ENCODE data around the gene MUC6.

The MUC6 gene

GRCh38 chr11:1034456-1035295, 1.8 kb downstream of the MUC6 start:
- no peak for TF ChIP-seq CTCF (IDR thresholded peaks at IDR 0.05; ENCODE audit: borderline replicate concordance, control extremely low read depth, extremely low read depth, insufficient read depth, missing control alignments)
- in situ Hi-C loops (cut with MboI; ENCODE audit: low sequenced_read_pairs, unreplicated experiment), result loop anchor here (25.0 kb wide), 1 partner anchor 103 kb away; no protein-coding TSS in a partner anchor
- DNase-seq (ENCODE audit: low spot score), result no peak

- in situ Hi-C loops (cut with MboI; ENCODE audit: low sequenced_read_pairs, unreplicated experiment), result loop anchor here (25.0 kb wide), 1 partner anchor 103 kb away; no protein-coding TSS in a partner anchor
- no peak for TF ChIP-seq CTCF (IDR thresholded peaks at IDR 0.05; ENCODE audit: borderline replicate concordance, control extremely low read depth, extremely low read depth, insufficient read depth, missing control alignments)
- DNase-seq (ENCODE audit: low spot score), result no peak
These were observed 2.5 kb downstream of the MUC6 start for GRCh38 chr11:1034001-1034400.

GRCh38 chr11:1033016-1033798, 3.3 kb downstream of the MUC6 start:
- TF ChIP-seq CTCF (IDR thresholded peaks at IDR 0.05; ENCODE audit: borderline replicate concordance, control extremely low read depth, extremely low read depth, insufficient read depth, missing control alignments), result no peak
- in situ Hi-C loops (cut with MboI; ENCODE audit: low sequenced_read_pairs, unreplicated experiment), result loop anchor here (25.0 kb wide), 1 partner anchor 104 kb away; no protein-coding TSS in a partner anchor
- DNase-seq (ENCODE audit: low spot score), result no peak

- no peak for DNase-seq (ENCODE audit: low spot score)
- in situ Hi-C loops (cut with MboI; ENCODE audit: low sequenced_read_pairs, unreplicated experiment), result loop anchor here (25.0 kb wide), 1 partner anchor 105 kb away; no protein-coding TSS in a partner anchor
- TF ChIP-seq CTCF (IDR thresholded peaks at IDR 0.05; ENCODE audit: borderline replicate concordance, control extremely low read depth, extremely low read depth, insufficient read depth, missing control alignments), result no peak
These were observed 4.1 kb downstream of the MUC6 start for GRCh38 chr11:1032310-1032891.

- no peak for TF ChIP-seq CTCF (IDR thresholded peaks at IDR 0.05; ENCODE audit: borderline replicate concordance, control extremely low read depth, extremely low read depth, insufficient read depth, missing control alignments)
- in situ Hi-C loops (cut with MboI; ENCODE audit: low sequenced_read_pairs, unreplicated experiment), result loop anchor here (25.0 kb wide), 1 partner anchor 106 kb away; no protein-coding TSS in a partner anchor
- DNase-seq (ENCODE audit: low spot score), result no peak
These were observed 5.2 kb downstream of the MUC6 start for GRCh38 chr11:1031121-1031899.
